ENCODE data around the gene DCLK1. TPM values are rescaled to one million over a fixed set of nuclear protein-coding genes. Genes with fewer than 3 reads are reported as not detected.

Gene DCLK1
- total and polyA plus RNA-seq, 10 of the 15 experiments (the other 5 are each of a cell fraction or from before 2014, with no cell fraction given): not detected

GRCh38 chr13:36163286-36163685 lies 32.1 kb upstream of the DCLK1 start:
- H3K4me1 ChIP-seq (ENCODE audit: control insufficient read depth, insufficient read depth, low read length): no peaks in the 10 kb centered on the region
- POLR2A ChIA-PET: no interaction called here
- no peaks in the 10 kb centered on the region for H3K79me2 ChIP-seq (ENCODE audit: control insufficient read depth, insufficient read depth, low read length)
- intact Hi-C loops (cut with micrococcal nuclease; ENCODE audit: unreplicated experiment) (no loop called here), in situ Hi-C loops (cut with MboI) (no loop called here)
- H3K9me3 ChIP-seq (replicated peaks; ENCODE audit: control insufficient read depth, insufficient read depth, low read length): no peaks in the 10 kb centered on the region
- no peaks in the 10 kb centered on the region for H4K20me1 ChIP-seq (ENCODE audit: control insufficient read depth, insufficient read depth)
- SMC1A ChIA-PET (ENCODE audit: uncharacterized antibody, unreplicated experiment): no interaction called here
- H3K27me3 ChIP-seq (replicated peaks in 1 of 2; ENCODE audit: control insufficient read depth in 2 of 2, insufficient read depth in 2 of 2, low read length in 1 of 2): no peaks in the 10 kb centered on the region
- no TSS peak for BruUV-seq (replicated peaks)
- no peak overlapping the region for H3K4me2 ChIP-seq (ENCODE audit: control insufficient read depth, insufficient read depth)
- no peak overlapping the region for H3K9ac ChIP-seq (ENCODE audit: control insufficient read depth, insufficient read depth, low read length)
- RAD21 ChIA-PET (ENCODE audit: unreplicated experiment): no interaction called here
- ATAC-seq: no peak
- no peak overlapping the region for H3K27ac ChIP-seq (ENCODE audit: control insufficient read depth, insufficient read depth)
- no peak for FAIRE-seq
- 26% methylated on average over 6 of the region's 6 CpGs for WGBS (ENCODE audit: insufficient coverage, insufficient replicate concordance, low lambda C conversion rate, missing lambda C conversion rate)
- H2AFZ ChIP-seq (ENCODE audit: control insufficient read depth, low read depth, low read length): no peak overlapping the region
- no peaks in the 10 kb centered on the region for H3K36me3 ChIP-seq (ENCODE audit: control insufficient read depth in 2 of 2, insufficient read depth in 2 of 2, low read length in 1 of 2)
- no peak for DNase-seq (ENCODE audit: low read depth, low spot score)
- CTCF ChIA-PET: interaction anchor here (1.3 kb wide), 1 partner anchor 17 kb away, joined by 3 read pairs; no protein-coding TSS in a partner anchor
- H3K4me3 ChIP-seq: no peak overlapping the region
- TF ChIP-seq ESRRA (IDR thresholded peaks at IDR 0.05; ENCODE audit: low read length): no peak
- TF ChIP-seq YBX1 (IDR thresholded peaks at IDR 0.05): no peak
- TF ChIP-seq BCL3 (IDR thresholded peaks at IDR 0.05; ENCODE audit: borderline replicate concordance, insufficient read depth, low read depth, low read length, poor library complexity, severe bottlenecking): no peak
- no peak for TF ChIP-seq SKIL (IDR thresholded peaks at IDR 0.05; ENCODE audit: low read depth, poor library complexity, severe bottlenecking)
- TF ChIP-seq NFYB (IDR thresholded peaks at IDR 0.05; ENCODE audit: insufficient read depth, low read depth, low read length): no peak
- no peak for TF ChIP-seq POLR2AphosphoS5 (IDR thresholded peaks at IDR 0.05; ENCODE audit: low read length)
- no peak for TF ChIP-seq NKRF (conservative IDR thresholded peaks at IDR 0.05)
- TF ChIP-seq FOXK2 (IDR thresholded peaks at IDR 0.05): no peak
- TF ChIP-seq POU2F2 (IDR thresholded peaks at IDR 0.05; ENCODE audit: borderline replicate concordance, low read depth, low read length): no peak
- no peak for TF ChIP-seq NFIC (IDR thresholded peaks at IDR 0.05; ENCODE audit: low read depth, low read length)
- TF ChIP-seq EZH2 (IDR thresholded peaks at IDR 0.05; ENCODE audit: borderline replicate concordance, control insufficient read depth, low read depth, low read length): no peak
- TF ChIP-seq E4F1 (IDR thresholded peaks at IDR 0.05; ENCODE audit: borderline replicate concordance, partially characterized antibody): no peak
- TF ChIP-seq HDAC6 (IDR thresholded peaks at IDR 0.05; ENCODE audit: unreplicated experiment): no peak
- no peak for TF ChIP-seq NR2C1 (IDR thresholded peaks at IDR 0.05)
- no peak for TF ChIP-seq HDGF (IDR thresholded peaks at IDR 0.05)
